ENCODE measurements around the gene NRSN2.
A peak's percentile ranks its signal among the peaks of the same experiment; 100 is the strongest.
"Not testable (repeated sequence)": the region's sequence is repeated elsewhere in the genome, so short reads cannot be mapped to it uniquely, and the experiment has no call there.

Gene NRSN2

DNA sequence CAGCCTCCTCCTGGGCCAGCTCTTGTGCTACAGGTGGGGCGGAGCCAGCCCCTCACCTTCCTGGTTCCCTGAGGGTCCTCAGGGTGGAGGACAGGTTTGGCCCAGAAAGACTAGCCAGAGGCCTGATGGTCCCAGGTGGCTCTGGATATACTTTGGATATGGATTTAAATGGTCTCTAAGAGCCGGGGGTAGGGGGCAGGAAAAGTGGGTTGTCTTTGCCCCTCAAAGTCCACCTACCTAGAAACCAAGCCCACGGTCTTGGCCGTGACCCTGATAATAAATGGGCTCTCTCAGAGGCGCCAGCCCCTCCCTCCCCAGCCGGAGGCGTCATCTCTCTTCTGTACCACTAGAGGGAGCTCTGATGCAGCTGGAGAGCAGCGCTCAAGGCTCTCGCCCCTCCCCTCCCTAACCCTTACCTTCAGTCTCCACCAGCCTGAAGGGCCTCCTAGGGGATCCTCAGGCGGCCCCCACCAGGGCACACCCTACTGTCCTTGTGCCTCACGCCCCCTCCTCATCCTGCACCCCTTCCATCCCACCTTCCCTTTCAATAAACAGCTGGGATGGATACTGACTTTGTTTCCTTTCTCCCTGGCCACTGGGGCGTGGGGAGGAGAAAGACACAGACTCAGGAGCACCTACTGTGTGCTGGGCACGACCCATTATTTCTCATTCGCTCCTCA lies 7.5 kb downstream of the NRSN2 start:
- peak; percentile 88 for DNase-seq

DNA sequence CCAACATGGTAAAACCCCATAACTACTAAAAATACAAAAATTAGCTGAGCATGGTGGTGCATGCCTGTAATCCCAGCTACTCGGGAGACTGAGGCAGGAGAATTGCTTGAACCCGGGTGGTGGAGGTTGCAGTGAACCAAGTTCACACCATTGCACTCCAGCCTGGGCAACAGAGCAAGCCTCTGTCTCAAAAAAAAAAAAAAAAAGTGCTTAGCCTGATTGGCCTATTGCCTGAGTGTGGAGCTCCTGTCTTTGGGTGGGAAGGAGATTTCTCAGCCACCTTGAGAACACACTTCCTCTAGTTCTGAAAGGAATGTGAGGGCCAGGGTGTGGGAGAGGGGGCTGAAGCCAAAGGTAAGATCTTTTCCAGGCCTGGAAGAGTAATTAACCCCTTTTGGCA lies 9.2 kb downstream of the NRSN2 start:
- DNase-seq: not testable (repeated sequence)

DNA sequence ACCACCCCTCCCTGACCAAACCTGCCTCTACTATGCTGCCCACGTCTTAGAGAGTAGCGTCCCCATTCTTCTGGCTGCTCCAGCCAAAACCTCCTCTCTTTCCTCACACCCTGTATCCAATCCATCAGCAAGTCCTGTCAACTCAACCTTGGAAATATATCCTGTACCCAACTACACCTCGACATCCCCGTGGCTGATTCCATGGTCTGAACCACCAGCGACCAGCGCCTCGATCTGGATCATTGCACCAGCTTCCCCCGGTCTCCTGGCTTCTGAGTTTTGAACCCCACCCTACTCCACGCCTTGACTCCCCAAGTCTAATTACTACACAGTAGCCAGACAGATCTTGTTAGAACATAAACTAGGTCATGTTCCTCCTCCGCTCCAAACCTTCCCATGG lies 9.8 kb downstream of the NRSN2 start:
- no peak for DNase-seq

DNA sequence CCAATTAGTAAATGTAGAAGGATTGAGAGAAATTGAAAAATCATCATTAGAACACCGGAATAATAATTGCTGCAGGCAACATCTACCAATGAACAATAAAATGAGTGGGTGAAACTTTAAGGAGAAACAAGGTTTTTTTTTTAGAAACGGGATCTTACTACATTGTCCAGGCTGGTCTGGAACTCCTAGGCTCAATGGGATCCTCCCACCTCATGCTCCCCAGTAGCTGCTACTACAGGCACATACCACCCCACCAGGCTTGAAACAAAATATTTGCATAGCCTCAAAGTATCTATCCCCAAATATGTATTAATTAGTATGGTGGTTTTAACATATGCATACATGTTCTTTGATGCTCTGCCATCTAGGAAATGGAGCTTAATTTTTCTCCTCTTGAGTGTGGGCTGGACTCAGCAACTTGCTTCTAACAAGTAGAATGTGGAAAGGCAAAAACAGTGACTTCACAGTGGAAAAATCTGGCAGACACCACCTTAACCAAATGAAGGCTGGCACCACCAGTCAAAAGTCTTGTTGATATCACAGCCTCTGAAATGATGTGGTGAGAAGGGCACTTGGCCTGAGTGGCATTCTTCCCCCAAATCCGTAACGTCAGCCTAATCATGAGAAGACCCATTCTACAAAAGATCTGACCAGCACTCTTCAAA lies 12.1 kb downstream of the NRSN2 start:
- no peak for DNase-seq

DNA sequence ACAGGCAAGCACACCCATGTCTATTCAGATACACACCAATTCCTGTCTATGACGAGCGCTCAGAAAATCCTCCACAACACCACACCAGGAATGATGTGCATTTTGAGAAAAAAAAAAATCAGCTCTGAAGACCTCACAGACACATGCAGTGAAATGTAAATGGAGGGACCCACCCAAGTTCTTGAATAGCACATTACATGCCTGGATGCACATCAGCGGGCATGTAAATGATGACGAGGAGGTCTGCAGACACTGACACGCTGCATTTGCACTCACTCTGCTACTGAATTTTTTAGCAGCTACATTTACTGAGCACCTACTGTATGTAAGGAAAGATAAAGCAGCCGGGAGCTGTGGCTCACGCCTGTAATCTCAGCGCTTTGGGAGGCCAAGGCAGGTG lies 14.7 kb downstream of the NRSN2 start:
- DNase-seq: no peak

DNA sequence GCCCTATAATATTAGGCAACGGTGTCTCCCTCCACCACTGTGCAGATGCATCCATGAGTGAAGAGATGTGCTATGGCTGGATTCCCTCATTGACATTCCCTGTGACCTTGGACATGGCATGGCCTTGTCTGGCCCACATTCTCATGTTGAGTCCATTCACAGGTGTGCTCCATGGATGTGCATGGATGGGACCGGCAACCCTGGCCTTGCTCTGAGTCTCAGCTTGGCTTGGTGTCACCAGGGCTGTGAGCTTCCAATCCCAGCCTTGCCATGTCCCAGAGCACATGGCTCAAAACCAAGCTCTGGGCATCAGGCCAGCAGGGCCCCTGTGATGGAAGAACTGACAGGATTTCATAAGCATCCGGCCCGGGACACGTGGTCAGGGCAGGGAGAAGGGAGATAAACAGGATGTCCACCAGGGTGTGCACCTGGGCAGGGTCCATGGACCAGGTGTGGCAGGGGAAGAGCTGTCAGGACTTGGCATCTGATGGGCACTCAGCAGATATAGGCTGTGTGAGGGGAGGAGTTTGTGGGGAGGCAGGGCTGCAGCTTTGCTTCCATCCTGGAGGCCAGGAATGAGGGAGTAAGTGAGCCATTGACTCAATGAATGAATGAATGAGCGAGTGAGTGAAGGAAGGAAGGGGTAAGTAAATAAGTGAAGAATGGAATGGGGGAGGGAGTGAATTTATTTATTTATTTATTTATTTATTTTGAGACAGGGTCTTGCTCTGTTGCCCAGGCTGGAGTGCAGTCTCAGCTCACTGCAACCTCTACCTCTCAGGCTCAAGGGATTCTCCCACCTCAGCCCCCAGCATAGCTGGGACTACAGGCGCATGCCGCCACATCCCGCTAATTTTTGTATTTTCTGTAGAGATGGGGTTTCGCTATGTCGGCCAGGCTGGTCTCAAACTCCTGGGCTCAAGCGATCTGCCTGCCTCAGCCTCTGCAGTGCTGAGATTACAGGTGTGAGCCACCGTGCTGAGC lies 15.7 kb downstream of the NRSN2 start:
- DNase-seq: peak; percentile 64 to 65

DNA sequence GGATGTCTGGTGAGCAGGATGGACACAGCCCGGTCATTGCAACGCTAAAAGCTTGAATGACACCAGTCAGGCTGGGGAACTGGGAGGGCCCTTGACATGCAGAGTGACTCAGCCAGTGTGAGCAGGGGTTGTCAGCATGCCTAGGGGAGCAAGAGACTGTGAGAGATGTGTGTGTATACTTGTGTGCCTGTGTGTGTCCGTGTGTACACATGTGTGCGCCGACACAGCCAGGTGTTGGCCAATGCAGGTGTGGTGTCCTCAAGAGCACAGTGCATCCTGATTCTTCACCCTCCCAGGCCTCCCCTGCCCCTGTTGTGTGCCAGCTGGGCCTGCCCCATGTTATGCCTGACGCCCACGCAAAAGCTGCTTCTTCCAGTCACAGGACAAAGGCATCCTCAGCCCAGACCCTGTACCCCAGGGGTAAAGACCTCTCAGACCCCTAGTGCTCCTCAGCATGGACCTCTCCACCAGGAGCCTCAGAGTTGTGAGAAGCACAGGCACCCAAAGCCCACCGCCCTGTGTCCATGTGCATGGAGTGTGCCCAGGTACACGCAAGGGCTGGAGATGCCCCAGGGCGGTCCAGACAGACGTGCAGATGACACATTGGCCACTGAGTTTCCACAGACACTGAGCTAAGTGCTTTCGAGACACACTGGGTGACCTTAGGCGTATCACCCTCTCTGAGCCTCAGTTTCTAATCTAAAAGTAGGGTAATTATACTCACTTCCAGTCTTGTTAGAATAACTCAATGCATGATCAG lies 16.6 kb downstream of the NRSN2 start:
- DNase-seq: no peak

DNA sequence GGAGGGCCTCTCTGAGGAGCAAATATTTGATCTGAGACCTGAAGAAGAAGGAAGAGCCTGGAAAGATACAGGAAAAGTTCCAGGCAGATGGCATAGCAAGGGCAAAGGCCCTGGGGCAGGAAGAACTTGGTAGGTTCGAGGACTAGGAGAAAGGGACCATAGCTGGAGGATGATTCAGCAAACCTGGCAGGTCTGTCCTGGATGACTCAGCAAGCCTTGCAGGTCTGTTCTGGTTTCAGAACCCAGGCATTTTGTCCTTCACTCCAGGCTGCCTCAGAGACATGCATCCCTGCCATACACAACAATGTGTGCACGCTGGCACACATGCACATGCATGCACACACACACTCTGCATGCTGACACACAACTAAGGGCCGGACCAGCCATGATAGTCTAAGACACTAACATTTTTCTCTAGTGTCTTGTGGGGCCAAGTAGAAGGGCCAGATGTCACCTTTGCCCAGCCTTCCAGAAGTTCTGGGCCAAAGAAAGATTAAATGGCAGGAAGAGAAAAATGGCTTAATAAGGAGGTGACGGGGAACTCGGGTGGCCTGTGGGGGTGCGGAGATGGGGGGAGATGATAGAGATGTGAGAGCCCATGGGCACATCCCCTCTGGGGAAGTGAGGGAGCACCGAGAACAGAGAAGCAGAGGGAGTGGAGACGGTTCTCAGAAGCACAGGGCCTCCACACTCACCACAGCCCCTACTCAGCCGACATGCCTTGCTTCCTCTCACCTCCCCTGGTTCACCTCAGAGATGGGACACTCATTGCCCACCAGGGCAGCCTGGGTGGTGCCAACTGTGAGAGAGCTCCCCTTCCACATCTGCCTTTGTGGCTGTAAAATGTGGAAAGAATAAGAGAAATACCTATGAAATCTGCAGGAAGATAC lies 18.2 kb downstream of the NRSN2 start:
- peak in 1 of 2 experiments; percentile 32 for DNase-seq

DNA sequence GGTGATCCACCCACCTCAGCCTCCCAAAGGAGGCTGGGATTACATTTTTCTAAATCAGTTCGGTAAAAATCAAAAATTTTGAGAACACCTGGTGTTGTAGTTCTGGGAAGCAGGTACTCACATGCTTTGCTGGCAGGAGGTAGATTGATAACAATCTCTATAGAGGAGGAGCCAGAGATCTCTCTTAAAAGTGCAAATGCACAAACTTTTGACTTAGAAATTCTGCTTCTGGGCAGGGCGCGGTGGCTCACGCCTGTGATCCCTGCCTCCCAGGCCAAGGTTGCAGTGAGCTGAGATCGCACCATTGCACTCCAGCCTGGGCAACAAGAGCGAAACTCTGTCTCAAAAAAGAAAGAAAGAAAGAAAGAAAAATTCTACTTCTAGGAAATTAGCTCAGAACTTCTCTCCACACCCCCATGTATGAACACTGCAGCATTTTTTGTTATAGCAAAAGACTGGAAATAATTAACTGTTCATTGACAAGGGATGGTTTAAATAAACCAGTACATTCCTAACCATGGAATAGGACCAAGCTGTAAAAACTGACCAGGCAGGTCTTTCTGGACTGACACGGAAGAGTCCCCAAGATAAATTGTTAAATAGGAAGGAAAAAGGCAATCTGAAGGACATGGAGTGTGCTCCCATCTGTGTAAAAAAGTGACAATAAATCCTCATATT lies 19.3 kb downstream of the NRSN2 start:
- no peak for DNase-seq

DNA sequence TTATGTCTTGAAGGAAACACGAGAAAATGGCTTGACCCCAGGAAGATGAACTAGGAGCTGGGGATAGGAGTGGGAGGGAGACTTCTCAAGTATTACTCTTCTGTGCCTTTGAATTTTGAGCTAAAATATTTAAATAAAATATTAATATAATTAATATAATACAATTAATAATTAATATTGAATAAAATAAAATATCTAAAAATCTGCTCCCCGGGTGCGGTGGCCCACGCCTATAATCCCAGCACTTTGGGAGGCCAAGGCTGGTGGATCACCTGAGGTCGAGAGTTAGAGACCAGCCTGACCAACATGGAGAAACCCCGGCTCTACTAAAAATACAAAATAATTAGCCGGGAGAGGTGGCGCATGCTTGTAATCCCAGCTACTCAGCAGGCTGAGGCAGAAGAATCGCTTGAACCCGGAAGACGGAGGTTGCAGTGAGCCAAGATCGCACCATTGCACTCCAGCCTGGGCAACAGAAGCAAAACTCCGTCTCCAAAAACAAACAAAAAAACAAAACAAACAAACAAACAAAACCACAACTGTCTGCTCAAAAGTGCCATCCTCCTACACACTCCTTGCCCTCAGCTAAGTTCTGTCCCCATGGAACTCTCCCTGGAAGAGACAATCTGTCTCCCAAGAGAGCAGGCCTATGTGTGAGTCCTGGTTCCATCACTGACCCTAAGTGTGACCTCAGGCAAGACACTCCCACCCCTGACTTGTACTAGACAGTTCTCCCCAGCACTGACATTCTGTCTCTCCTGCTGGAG lies 20.0 kb downstream of the NRSN2 start:
- DNase-seq: no peak

DNA sequence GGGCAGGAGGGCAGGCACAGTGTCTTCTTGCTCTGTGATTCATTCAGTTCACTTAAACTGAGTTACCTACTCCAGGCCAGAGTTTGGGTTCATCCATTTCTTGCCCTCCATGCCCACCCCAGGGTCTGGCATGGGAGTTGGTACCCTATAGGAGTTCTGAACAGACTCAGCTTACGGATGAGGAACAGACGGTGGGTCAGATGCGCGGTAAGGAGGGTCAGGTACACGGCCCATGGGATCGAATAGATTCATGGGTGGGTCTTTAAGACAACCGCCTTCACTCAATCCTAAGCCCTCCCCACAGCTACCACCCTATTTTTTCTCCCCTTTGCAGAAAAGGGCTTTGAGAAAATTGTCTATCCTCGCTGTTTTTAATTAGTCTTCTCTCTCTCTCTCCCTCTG lies 20.6 kb downstream of the NRSN2 start:
- no peak for DNase-seq

DNA sequence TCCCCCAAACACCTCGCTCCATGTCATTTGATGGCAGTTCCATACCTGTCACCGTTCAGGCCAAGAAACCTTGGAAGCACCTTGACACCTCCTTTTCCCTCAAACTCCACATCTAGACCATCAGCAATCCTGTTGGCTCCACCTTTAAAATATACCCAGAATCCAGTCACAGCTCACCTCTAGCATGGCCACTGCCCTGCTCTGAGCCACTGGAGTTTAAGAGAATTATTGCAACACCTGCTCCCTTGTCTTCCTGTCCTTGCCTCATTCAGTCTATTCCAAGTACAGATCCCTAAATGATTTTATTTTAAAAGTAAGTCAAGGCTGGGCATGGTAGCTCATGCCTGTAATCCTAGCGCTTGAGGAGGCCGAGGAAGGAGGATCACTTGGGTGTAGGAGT lies 22.0 kb downstream of the NRSN2 start:
- DNase-seq: no peak

DNA sequence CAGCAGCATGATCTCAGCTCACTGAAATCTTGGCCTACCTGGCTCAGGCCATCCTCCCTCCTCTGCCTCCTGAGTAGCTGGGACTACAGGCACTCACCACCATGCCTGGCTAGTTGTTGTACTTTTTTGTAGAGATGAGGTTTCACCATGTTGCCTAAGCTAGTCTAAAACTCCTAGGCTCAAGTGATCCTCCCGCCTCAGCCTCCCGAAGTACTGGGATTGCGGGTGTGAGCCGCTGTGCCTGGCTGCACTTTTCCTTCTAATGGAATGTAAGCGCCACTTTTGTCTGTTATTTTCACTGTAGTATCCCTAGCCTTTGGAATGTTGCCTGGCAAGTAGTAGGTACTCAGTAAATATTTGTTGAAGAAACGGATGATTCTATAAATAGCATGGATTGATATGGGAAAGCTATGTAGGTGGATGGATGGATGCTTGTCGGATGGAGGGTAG lies 23.3 kb downstream of the NRSN2 start:
- DNase-seq: no peak

DNA sequence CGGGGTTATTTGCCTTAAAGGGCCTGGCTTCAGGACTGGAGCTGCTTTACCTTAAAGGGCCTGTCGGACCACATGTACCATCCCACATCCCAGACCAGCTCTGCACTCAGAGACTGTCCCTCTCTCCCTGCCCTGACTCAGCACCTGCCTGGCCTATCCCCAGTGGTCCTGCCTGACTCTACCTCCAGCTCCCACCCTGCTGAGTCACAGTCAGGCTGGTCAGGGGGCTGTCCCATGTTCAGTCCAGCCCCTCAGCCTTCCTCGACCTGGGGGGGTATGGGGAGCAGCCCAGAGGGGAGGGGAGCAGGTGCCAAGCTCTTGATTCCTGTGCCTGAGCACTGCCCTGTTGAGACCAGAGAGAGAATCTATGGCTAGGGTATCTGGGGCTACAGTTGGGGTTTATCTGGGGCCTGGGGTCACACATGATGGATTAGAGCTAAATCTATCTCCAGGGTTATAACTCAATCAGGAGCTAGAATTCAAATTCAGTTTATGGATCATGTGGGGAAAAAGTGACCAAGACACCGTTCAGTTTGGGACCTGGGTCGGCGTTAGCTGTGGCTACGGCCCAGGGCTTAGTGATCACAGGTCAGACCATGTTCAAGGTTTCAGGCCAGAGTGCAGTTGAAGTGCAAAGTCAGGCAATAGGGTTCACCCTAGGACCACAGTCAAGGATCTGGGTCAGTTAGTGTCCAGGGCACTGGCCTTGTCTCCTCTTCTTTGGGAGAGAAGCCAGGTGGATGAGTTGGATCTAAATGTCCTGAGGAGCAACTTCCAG lies 24.3 kb downstream of the NRSN2 start:
- DNase-seq: no peak

DNA sequence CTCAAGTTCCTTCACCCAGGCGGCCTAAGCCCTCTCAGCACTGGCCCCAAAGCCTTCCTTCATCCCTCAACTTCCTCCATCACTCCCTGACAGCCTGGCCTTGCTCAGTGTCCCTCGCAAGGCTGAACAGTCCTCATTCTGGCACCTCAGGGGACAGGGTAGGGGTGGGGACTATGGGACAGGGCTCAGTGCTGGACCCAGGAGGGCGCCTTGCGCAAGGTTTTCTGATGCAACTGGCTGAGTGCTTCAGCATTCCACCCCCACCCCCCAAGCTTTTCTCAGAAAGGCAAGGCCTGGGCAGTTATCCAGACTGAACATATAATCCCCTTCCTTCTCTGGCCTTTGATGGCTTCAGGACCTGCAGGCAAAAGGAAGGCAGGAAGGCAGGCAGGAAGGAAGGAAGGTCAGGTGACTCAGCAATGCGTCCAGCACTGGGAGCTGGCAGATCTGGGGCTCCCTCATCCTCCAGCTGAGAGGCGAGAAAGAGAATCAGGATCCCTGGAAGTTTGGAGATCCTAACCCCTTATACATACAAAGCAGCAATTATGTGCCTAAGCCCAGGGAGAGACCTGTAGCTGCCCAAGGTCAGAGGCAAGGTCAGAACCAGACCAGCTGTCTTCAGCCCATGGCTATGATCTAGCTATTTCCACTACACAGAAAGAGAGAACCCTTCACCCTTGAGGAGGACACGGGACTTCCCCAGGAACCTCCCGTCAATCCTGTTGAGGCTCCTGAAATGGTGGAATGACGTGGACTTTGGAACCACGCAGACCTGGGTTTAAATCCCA lies 25.0 kb downstream of the NRSN2 start:
- DNase-seq: no peak

DNA sequence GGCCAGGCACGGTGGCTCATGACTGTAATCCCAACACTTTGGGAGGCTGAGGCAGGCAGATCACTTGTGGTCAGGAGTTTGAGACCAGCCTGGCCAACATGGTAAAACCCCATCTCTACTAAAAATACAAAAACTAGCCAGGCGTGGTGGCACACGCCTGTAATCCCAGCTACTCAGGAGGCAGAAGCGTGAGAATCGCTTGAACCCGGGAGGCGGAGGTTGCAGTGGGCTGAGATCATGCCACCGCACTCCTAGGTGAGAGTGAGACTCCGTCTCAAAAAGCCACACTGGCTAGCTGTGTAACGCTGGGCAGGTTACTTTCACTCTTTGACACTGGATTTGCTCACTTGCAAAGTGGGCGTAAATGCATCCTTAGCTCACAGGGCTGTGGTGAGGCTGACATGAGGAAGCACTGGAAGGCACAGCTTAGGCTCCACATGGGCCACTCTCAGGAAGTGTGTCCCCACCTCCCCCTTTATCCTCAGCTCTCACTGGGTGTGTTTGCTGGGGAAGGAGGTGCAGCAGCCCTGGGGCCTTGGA lies 25.7 kb downstream of the NRSN2 start:
- peak in 1 of 2 experiments; percentile 34 for DNase-seq

DNA sequence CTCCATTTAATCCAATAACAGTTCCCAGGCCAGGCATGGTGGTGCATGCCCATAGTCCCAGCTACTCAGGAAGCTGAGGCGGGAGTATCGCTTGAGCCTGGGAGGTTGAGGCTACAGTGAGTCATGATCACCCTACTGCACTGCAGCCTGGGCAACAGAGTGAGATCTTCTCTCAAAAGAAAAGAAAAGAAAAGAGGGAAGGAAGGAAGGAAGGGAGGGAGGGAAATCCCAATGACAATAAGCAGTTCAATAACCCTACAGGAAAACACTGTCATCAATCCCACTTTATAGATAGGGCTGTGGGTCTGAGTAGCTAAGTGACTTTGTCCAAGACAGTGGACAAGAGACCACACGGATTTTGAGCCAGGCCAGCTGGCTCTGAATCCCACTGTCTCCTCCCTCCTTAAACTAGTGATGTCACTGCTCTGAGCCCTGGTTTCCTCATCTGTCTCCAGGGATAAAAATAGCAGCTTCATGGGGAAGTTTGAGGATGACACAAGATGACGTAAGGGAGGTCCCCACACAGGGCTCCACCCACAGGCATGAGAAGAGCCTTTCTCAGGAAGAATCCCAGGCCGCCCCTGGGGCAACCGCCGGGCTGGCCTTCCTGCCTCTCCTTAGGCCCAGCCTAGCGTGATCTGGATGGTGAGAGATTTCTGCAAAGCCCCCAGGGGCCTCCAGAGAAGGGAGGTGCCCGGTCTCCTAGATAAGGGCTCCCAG lies 26.4 kb downstream of the NRSN2 start:
- no peak for DNase-seq

Data from activated T-cell treated with anti-CD3 and anti-CD28 coated beads, Interleukin-2, amount 50 U/mL, for 48 hours (primary cell).